Pancreas (tissue), 10 donors: Measurements from ENCODE around the gene PTPN11. TPM values are rescaled to one million over a fixed set of nuclear protein-coding genes. Genes with fewer than 3 reads are reported as not detected.

Experiments used
- ATAC-seq, 4 donors: fragments of 200-7000 bp; cut with Tn5 transposase; one replicate each; pipeline versions ENCODE4 v1.8.0 to v1.9.1; 2020; ENCODE audit warnings: mild to moderate bottlenecking in 4 of 4, moderate library complexity in 4 of 4
- DNase-seq, 6 donors: peaks; one replicate each; pipeline ENCODE4 v3.0.0-alpha.2; 2020
- FAIRE-seq: peaks from 2 replicates; lab custom pipeline; 2012; peaks lifted over from hg19 to GRCh38; lab: Jason Lieb, UNC
- H3K27ac ChIP-seq, 4 donors: fragments of 200-600 bp; sonication (generic); 1 replicate in 3 of 4; 2 replicates in 1 of 4; pipeline versions ENCODE4 v1.5.0 to v1.8.0; 2020
- H3K27me3 ChIP-seq, 4 donors: fragments of 200-600 bp; one replicate each; pipeline ENCODE4 v1.8.0; 2021
- H3K36me3 ChIP-seq, 3 donors: fragments of 200-600 bp; sonication (generic) in 1 of 3; one replicate each; pipeline versions ENCODE4 v1.5.0 to v1.8.0; 2020 to 2021
- H3K4me1 ChIP-seq, 3 donors: fragments of 200-600 bp; one replicate each; pipeline ENCODE4 v1.8.0; 2021
- H3K4me3 ChIP-seq, 4 donors: fragments of 200-600 bp; sonication (generic) in 2 of 4; one replicate each; pipeline versions ENCODE4 v1.5.0 to v1.8.0; 2020 to 2021
- H3K9me3 ChIP-seq, 4 donors: fragments of 200-600 bp; one replicate each; pipeline ENCODE4 v1.8.0; 2021
- CTCF ChIP-seq, 4 donors: fragments of 200-600 bp; sonication (generic) in 3 of 4; IDR thresholded peaks; one replicate each; pipeline versions ENCODE4 v1.5.0 to v1.8.0; 2021; ENCODE audit warnings: antibody characterized with exemption in 4 of 4
- WGBS, 2 donors: extraction: QIAGEN DNeasy Blood & Tissue Kit; methylation state at CpG; one replicate each; pipeline ENCODE4 v1.1.7; 2013; 5-methylcytosine and 5-hydroxymethylcytosine counted together
- intact Hi-C, 3 donors: fragments of 100-400 bp; cut with DNase I; formaldehyde crosslinking; loops; one replicate each; pipeline versions ENCODE4 v1.11.1 to v1.14.2; 2022
- polyA plus RNA-seq, 2 donors: library from polyadenylated mRNA; stranded (reverse); fragments of 200-250 nt; gene quantifications; one replicate each; pipeline ENCODE4 v1.2.3, GENCODE V29; 2013
- total RNA-seq, 6 donors: library from RNA; stranded (reverse); fragmentation: NEBNext Ultra II Directional in 4 of 6; extraction: Animal tissue kit (Norgen Biotek cat#: 25700) in 4 of 6; gene quantifications; one replicate each; pipeline versions ENCODE4 v1.2.1 to v1.2.4, GENCODE V29; 2021 to 2023
- donor health status: healthy with polysubstance abuse.
- donor health status: DM: no; HTN: no; CAD: no; lungs with moderate emphysema.
- donor health status: DM: no; HTN: no; CAD: no.
- donor health status: control.
- donor health status: control.
- donor health status: Bipolar disorder and iron deficiency.
- donor health status: DM: yes; HTN: yes; CAD: no.
- donor health status: DM: no; HTN: no; CAD: no.
- donor health status: DM: no; HTN: no; CAD: no.
- donor health status: DM: yes; HTN: yes; CAD: no.

The PTPN11 gene
- total and polyA plus RNA-seq, 8 donors, result 12.4 to 51.1 (median 32.7) TPM

GRCh38 chr12:112473056-112473455, 54.3 kb downstream of the PTPN11 start:
- no peaks in the 10 kb centered on the region for H3K9me3 ChIP-seq
- H3K27me3 ChIP-seq, result no peaks in the 10 kb centered on the region
- 92 to 96% methylated on average over 4 of the region's 4 CpGs for WGBS, 2 donors
- no peak for DNase-seq
- no peak overlapping the region for H3K27ac ChIP-seq
- no peak for TF ChIP-seq CTCF (IDR thresholded peaks at IDR 0.05)
- H3K36me3 ChIP-seq, result peaks cover 0 to 38% (median 0%) of the 10 kb centered on the region in 3 donors
- no peak overlapping the region for H3K4me3 ChIP-seq
- no peak for ATAC-seq
- no peaks in the 10 kb centered on the region for H3K4me1 ChIP-seq
- intact Hi-C loops, result no loop called here
- no peak for FAIRE-seq

GRCh38 chr12:112479413-112479812, 60.7 kb downstream of the PTPN11 start:
- Histone ChIP-seq H3K27me3 (no peaks in the 10 kb centered on the region), H3K4me1 (no peaks in the 10 kb centered on the region), H3K9me3 (no peaks in the 10 kb centered on the region), H3K4me3 (no peak overlapping the region), H3K36me3 (peaks cover 0 to 58% (median 13%) of the 10 kb centered on the region in 3 donors), H3K27ac (no peak overlapping the region)
- no peak for TF ChIP-seq CTCF (IDR thresholded peaks at IDR 0.05)
- ATAC-seq (no peak), FAIRE-seq (no peak), DNase-seq (no peak)
- 100% methylated on average over 1 of the region's 1 CpG for WGBS, 2 donors
- intact Hi-C loops, result no loop called here

DNA sequence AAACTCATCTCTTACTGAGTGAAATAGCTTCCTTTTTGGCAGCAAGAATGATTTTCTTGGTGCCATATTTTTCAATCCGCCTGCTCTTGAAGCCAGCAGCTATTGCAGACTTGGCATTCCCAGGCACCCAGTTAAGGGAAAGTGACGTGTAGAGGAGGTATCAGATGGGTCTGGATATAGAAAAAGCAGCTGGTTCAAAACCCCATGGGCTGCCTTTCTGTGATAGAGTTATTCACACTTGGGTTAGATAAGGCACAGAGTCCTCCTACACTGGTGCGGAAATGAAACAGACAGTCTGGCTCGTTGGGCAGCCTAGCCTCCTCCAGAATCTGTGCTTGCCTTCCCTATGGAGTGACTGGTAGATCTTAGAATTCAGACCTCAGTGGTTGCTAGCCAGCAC, 62.2 kb downstream of the PTPN11 start:
- DNase-seq (no peak), FAIRE-seq (no peak), ATAC-seq (no peak)
- H3K4me3 ChIP-seq, result no peak overlapping the region
- H3K4me1 ChIP-seq, result no peaks in the 10 kb centered on the region
- TF ChIP-seq CTCF (IDR thresholded peaks at IDR 0.05), result no peak
- intact Hi-C loops, result no loop called here
- no peaks in the 10 kb centered on the region for H3K27me3 ChIP-seq
- no peaks in the 10 kb centered on the region for H3K9me3 ChIP-seq
- WGBS, 2 donors, result 96% methylated on average over 4 of the region's 4 CpGs
- H3K27ac ChIP-seq, result no peak overlapping the region
- H3K36me3 ChIP-seq, result peaks cover 0 to 43% (median 13%) of the 10 kb centered on the region in 3 donors

- H3K4me1 ChIP-seq, result no peaks in the 10 kb centered on the region
- WGBS, 2 donors, result 96 to 100% methylated on average over 2 of the region's 2 CpGs
- ATAC-seq (no peak), FAIRE-seq (no peak), DNase-seq (no peak)
- no peak for TF ChIP-seq CTCF (IDR thresholded peaks at IDR 0.05)
- no peak overlapping the region for H3K4me3 ChIP-seq
- H3K9me3 ChIP-seq, result no peaks in the 10 kb centered on the region
- H3K27ac ChIP-seq, result no peak overlapping the region
- intact Hi-C loops, result no loop called here
- no peaks in the 10 kb centered on the region for H3K27me3 ChIP-seq
- H3K36me3 ChIP-seq, result peaks cover 0 to 47% (median 13%) of the 10 kb centered on the region in 3 donors
These were observed 64.0 kb downstream of the PTPN11 start for GRCh38 chr12:112482733-112483132.

DNA sequence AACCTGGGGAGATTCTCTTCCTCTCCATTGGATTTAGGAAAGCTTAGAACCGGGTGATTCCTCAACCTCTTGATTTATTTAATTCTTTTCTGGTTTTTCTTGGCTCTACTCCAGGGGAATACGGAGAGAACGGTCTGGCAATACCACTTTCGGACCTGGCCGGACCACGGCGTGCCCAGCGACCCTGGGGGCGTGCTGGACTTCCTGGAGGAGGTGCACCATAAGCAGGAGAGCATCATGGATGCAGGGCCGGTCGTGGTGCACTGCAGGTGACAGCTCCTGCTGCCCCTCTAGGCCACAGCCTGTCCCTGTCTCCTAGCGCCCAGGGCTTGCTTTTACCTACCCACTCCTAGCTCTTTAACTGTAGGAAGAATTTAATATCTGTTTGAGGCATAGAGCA, 67.6 kb downstream of the PTPN11 start:
- TF ChIP-seq CTCF (IDR thresholded peaks at IDR 0.05), result no peak
- intact Hi-C loops, result no loop called here
- FAIRE-seq, result no peak
- Histone ChIP-seq H3K4me3 (no peak overlapping the region), H3K36me3 (peaks cover 6 to 48% (median 20%) of the 10 kb centered on the region in 3 donors), H3K4me1 (no peaks in the 10 kb centered on the region), H3K27me3 (no peaks in the 10 kb centered on the region), H3K27ac (no peak overlapping the region), H3K9me3 (no peaks in the 10 kb centered on the region)
- ATAC-seq, result no peak
- peak in 1 of 6 donors; percentile 65 for DNase-seq
- WGBS, 2 donors, result 97 to 98% methylated on average over 12 of the region's 12 CpGs
